Measurements from ENCODE around the gene FJX1. TPM values are rescaled to one million over a fixed set of nuclear protein-coding genes. Genes with fewer than 3 reads are reported as not detected.
"Not testable (repeated sequence)": the region's sequence is repeated elsewhere in the genome, so short reads cannot be mapped to it uniquely, and the experiment has no call there.

The FJX1 gene
- total RNA-seq, 2 donors from 2014 or later = 1.1 to 9.4 TPM

DNA sequence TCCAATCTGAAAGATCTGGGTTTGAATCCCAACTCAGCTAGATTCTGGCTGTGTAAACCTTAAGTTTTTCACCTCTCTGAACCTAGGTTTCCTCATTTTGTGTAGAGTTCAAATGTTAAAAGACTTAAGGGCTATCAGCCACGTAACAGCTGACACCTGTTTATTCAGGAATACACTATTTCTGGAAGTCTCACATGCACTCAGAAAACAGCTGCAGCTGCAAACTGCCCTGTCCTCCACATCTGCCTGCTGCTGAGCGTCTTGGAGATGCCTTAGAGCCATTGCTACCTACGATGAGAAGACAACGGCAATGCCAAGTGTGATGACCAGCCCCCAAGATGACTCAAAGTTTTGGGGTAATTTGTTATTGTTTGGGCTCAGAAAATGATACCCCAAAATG is 37.6 kb downstream of the FJX1 start:
- intact Hi-C loops (cut with DNase I) = no loop called here
- no peak for DNase-seq
- ATAC-seq = no peak

DNA sequence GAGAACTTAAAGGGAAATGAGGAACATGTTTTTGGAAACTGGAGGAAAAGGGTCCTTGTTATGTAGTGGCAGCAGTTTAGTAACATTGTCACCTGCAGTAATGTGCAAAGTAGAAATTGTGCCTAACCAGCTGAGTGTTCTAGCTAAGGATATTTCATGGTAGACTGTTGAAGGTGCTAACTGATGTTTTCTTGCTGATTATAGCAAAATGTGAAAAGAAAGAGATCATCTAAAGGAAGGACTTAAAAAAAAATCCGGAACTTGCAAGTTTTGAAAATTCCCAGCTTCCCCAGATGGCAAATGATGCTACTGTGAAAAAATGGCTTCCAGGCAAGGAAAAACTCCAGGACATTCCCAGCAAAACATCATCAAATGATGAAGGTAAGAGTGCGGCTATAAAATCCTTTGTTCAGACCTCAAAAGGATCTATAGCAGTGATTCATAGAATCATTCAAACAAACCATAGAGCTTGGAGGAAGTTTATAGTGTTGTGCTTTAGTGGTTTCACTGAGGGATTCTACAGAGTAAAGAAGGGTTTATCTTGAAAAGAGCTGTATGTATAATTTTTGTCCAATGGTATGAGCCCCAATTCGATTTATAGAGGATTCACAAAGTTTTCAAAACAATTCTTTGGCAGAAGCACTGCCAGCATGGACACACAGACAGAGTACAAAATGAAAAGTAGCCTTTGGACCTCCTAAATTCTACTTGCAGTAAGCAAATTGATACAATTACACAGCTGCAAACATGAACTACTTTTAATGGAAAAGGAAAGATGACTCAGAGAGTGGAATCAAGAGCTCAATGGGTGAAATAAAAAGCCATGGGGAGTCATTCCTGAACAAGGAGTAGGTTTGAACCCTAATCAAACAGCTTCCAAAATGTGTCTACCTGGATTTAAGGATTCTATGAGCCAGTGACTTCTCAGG is 40.0 kb downstream of the FJX1 start:
- DNase-seq = no peak
- intact Hi-C loops (cut with DNase I) = no loop called here
- ATAC-seq = no peak

DNA sequence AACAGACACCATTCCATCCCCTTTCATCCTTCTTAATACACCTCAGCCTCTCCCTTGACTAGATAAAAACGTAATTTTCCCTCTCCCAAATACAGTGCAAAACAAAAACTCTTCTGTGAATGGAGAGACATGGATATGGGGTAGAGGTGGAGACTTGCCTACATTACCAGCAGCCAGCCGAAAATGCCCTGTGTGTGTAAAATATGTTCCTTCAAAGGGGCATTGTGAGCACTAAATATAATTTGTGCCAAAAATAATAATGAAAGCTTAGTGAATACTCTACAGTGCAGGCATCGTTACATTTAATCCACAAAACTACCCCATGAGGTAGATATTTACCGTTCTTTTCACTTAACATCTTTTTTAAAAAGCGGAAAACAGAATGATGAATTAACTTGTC is 43.3 kb downstream of the FJX1 start:
- no peak for DNase-seq
- ATAC-seq = no peak
- intact Hi-C loops (cut with DNase I) = loop anchor here in 1 of 2 donors (5.0 to 10.0 kb wide), 2 partner anchors 39 to 163 kb away; no protein-coding TSS in a partner anchor

DNA sequence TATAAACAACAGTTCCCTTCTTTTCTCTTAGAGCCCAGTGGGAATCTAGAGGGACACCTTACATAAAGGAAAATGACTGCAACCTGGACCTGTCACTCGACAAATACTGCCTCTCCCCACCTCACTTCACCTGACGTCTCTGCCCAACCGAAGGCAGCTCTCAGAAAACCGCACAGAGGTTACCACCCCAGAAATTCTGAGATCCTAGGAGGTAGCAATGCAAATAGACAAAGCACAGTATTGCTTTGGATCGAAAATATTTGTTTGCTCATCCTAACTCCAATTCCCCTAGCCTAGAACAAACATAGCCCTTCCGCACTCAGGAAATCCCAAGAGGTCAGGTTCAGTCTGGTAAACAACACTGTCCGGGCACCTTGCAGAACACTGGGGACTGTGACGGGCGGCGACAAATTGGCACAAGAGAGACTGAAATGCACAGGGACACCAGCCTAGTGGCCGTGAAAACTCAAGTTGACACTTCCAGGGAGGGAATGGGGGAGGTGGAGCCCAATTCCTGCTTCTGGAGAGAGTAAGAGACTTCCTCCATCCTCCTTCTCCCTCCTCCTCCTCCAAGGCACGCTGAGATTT is 43.9 kb downstream of the FJX1 start:
- ATAC-seq (peak; percentile 7 to 34), DNase-seq (no peak)
- intact Hi-C loops (cut with DNase I) = loop anchor here in 1 of 2 donors (5.0 to 10.0 kb wide), 2 partner anchors 40 to 163 kb away; no protein-coding TSS in a partner anchor

DNA sequence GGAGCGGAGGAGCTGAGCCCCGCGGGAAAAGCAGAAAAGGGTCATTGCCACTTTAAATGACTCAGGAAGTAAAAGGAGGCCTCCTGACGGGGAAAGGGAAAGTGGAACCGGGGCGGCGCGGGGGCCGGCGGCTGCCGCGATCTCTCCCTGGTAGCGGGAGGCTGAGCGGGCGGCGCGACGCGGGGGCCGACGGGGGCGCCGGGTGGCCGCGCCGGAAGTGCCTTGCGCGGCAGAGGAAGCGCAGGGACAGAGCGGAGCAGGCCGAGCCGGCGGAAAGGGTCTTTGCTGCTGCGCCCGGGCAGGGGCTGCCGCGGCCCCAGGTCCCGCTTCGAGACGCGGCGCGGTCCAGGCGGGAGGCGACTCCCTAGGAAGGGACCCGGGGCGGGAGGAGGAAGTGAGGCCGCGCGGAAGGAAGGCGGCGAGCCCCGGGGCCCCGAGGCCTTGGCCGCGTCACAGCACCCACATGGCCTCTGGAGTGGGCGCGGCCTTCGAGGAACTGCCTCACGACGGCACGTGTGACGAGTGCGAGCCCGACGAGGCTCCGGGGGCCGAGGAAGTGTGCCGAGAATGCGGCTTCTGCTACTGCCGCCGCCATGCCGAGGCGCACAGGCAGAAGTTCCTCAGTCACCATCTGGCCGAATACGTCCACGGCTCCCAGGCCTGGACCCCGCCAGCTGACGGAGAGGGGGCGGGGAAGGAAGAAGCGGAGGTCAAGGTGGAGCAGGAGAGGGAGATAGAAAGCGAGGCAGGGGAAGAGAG is 44.6 kb downstream of the FJX1 start, which contains the start of gene TRIM44:
TSS of gene TRIM44 (plus strand) at position 127 of the 759 bp plus-strand sequence. CDS start at position 464, 337 bp downstream.
- peak; percentile 88 for DNase-seq
- ATAC-seq = peak; percentile 95 to 98
- intact Hi-C loops (cut with DNase I) = loop anchor here in 1 of 2 donors (5.0 to 10.0 kb wide), 2 partner anchors 41 to 162 kb away; no protein-coding TSS in a partner anchor

DNA sequence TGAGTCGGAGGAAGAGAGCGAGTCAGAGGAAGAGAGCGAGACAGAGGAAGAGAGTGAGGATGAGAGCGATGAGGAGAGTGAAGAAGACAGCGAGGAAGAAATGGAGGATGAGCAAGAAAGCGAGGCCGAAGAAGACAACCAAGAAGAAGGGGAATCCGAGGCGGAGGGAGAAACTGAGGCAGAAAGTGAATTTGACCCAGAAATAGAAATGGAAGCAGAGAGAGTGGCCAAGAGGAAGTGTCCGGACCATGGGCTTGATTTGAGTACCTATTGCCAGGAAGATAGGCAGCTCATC is 45.1 kb downstream of the FJX1 start:
- intact Hi-C loops (cut with DNase I) = loop anchor here in 1 of 2 donors (5.0 to 10.0 kb wide), 2 partner anchors 41 to 161 kb away; no protein-coding TSS in a partner anchor
- no peak for ATAC-seq
- DNase-seq = no peak

DNA sequence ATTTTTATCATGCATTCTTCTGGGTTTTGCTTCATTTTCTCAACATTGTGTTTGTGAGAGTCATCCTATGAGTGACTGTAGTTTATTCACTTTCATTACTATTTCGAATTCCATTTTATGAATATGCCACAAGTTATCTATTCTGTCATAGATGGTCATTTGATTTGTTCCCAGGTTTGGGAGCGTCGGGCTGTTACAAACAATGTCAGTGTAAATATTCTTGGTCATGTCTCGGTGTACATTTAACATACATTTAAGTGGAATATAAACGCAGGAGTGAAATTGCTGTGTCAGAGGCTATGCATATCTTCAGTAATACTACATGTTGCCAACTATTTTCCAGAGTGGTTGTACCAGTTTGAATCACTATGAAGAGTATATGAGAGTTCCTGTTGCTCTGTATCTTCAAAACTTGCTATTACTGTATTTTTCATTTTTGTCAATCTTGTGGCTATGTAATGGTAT is 46.7 kb downstream of the FJX1 start:
- intact Hi-C loops (cut with DNase I) = loop anchor here in 1 of 2 donors (5.0 to 10.0 kb wide), 2 partner anchors 43 to 160 kb away; no protein-coding TSS in a partner anchor
- ATAC-seq (no peak), DNase-seq (no peak)

DNA sequence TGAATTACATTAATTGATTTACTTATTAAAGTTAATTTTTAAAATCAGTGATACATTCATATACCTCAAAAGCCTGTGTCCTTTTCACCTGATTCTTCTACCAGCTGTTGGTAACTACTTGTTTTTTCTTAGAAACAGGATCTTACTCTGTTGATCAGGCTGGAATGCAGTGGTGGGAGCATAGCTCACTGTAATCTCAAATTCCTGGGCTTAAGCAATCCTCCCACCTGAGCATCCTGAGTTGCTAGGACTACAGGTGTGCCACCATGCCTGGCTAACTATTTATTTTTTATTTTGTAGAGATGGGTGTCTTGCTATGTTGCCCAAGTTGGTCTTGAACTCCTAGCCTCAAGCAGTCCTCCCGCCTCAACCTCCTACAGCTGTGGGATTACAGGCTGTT is 49.0 kb downstream of the FJX1 start:
- DNase-seq = no peak
- intact Hi-C loops (cut with DNase I) = loop anchor here in 1 of 2 donors (10.0 kb wide), 1 partner anchor 158 kb away; no protein-coding TSS in a partner anchor

DNA sequence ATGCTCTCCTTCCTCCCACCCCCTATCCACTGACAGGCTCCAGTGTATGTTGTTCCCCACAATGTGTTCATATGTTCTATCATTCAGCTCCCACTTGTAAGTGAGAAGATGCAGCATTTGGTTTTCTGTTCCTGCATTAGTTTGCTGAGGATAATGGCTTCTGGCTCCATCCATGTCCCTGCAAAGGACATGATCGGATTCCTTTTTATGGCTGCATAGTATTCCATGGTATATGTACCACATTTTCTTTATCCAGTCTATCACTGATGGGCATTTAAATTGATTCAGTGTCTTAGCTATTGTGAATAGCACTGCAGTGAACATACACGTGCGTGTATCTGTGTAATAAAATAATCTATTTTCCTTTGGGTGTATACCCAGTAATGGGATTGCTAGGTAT is 50.1 kb downstream of the FJX1 start:
- ATAC-seq, DNase-seq: not testable (repeated sequence)
- intact Hi-C loops (cut with DNase I) = loop anchor here in 1 of 2 donors (10.0 kb wide), 1 partner anchor 156 kb away; no protein-coding TSS in a partner anchor

More for the DNA sequence above, 49.0 kb downstream of the FJX1 start:
- no peak for ATAC-seq

Other genes with a start within 250 kb of the FJX1 start
- 1 to 10 TPM; 1.3 to 3.3 TPM for gene SLC1A2, start 198.9 kb upstream of the FJX1 start, total RNA-seq
- gene PAMR1, start 92.8 kb upstream of the FJX1 start, total RNA-seq = 10 to 100 TPM; 17.6 to 23.4 TPM
- 10 to 100 TPM; 35.0 to 46.0 TPM for gene TRIM44, start 44.3 kb downstream of the FJX1 start, total RNA-seq